Articular chondrocyte of knee joint (primary cell): ENCODE results near the gene ACCSL. TPM values are rescaled to one million over a fixed set of nuclear protein-coding genes. Genes with fewer than 3 reads are reported as not detected.

ENCODE experiments used
- total RNA-seq: library from RNA; depleted of rRNA; stranded (reverse); fragments of >200 nt; gene quantifications from 2 replicates; pipeline ENCODE4 v1.2.3, GENCODE V29; 2012

ACCSL gene
- total RNA-seq = not detected in 2 replicates

GRCh38 chr11:44047931-44048431 is at the start of gene ACCSL:
Gene ACCSL (plus strand): TSS chr11:44047981. CDS start chr11:44048037, 56 bp downstream.

GRCh38 chr11:44065841-44066731 is 18.3 kb downstream of the ACCSL start, which contains the start of gene ACCS:
Gene ACCS (plus strand): TSS chr11:44066270. CDS start chr11:44067628, 1,358 bp downstream.

GRCh38 chr11:44095506-44096359 is 48.0 kb downstream of the ACCSL start, which contains the start of gene EXT2:
Gene EXT2 (plus strand): TSS chr11:44095678. CDS start chr11:44107713, 12,035 bp downstream.

Other genes starting within 250 kb of the ACCSL start
- gene ALKBH3, start 167.2 kb upstream of the ACCSL start, total RNA-seq = 45.4 and 51.4 TPM in 2 replicates
- gene C11orf96, start 105.3 kb upstream of the ACCSL start, total RNA-seq = 3.8 and 4.9 TPM in 2 replicates
- gene ACCS, start 18.3 kb downstream of the ACCSL start, total RNA-seq = 13.0 and 14.8 TPM in 2 replicates
- gene EXT2, start 47.7 kb downstream of the ACCSL start, total RNA-seq = 148 and 174 TPM in 2 replicates